GM10248 (cell line): ENCODE data around the gene FRZB.

ENCODE experiments used
- CTCF ChIA-PET: fragments of 300-600 bp; sonication (Branson Sonifier 250); formaldehyde crosslinking; extraction: SDS; loops from one replicate; lab custom pipeline; 2021; ENCODE audit warnings: antibody characterized with exemption; lab: Yijun Ruan, JAX
- POLR2A ChIA-PET: fragments of 350-650 bp; sonication (Branson Sonifier 250); formaldehyde crosslinking; extraction: SDS; loops from one replicate; lab custom pipeline; 2020; ENCODE audit warnings: antibody characterized with exemption; lab: Yijun Ruan, JAX
- DNase-seq: peaks from one replicate; pipeline ENCODE4 v3.0.0; 2012; ENCODE audit errors: extremely low spot score
- CTCF ChIP-seq: IDR thresholded peaks from 2 replicates; pipeline ENCODE4 v1.5.1; 2012; ENCODE audit warnings: mild to moderate bottlenecking, low read depth; ENCODE audit errors: extremely low read depth, missing control alignments, control extremely low read depth

FRZB gene

DNA sequence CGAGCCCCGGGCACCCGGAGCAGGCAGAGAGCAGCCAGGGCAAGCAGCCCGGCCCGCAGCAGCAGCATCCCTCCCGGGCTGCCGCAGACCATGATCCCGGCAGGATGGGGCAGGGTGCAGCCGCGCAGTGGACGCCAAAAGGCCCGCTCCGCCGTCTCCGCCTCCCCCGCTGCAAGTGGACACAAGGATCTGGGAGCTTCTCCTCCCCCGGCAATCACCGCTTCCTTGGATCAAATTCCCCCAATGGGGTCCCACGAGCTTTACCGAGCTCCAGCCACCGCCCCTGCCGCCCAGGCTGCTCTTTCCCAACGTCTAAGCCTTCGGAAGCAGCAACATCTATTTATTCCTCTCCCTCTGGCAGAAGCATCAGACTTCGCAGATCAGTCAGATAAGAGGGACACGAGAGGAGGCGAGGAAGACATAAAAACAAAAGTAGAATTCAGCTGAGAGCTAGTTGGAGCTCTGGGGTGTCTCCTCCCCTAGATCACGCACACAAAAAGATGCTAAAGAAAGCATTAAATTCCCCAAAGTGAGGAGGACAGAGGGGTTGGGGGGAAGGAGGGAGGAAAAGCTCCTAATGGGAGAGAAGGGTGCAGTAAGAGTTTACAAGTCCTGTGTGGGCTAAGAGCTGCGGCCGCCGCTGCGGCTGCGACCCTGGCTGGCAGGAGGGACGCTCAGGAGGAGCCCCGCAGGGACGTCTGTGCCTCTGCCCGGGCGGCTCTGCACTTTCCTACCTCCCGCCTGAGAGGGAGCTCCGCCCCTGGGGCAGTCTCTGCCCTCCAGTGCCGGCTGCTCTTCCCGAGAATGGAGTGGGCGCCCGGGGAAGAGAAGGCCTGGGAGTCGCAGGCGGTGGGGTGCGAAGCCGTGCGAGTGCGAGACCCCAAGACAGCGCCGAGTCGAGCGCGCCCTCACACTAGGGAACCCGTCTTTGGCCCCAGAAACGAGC lies at the start of gene FRZB:
FRZB (minus strand) TSS at position 177 of the 946 bp plus-strand sequence; CDS start at position 92, 85 bp downstream.
- peak; percentile 33 for DNase-seq
- TF ChIP-seq CTCF = no peak
- ChIA-PET CTCF (interaction anchor here (1.0 kb wide), 1 partner anchor 22 kb away, joined by 3 read pairs; no protein-coding TSS in a partner anchor), POLR2A (no interaction called here)

GRCh38 chr2:182915369-182916326 lies 49.2 kb upstream of the FRZB start:
- no peak for DNase-seq
- no peak for TF ChIP-seq CTCF
- POLR2A ChIA-PET = no interaction called here
- CTCF ChIA-PET = interaction anchor here (1.0 to 1.4 kb wide), 3 partner anchors 9 to 24 kb away, joined by 3 read pairs; no protein-coding TSS in a partner anchor

GRCh38 chr2:182914852-182915251 lies 48.4 kb upstream of the FRZB start:
- ChIA-PET CTCF (interaction anchor here (1.0 to 1.4 kb wide), 3 partner anchors 9 to 24 kb away, joined by 3 read pairs; no protein-coding TSS in a partner anchor), POLR2A (no interaction called here)
- no peak for DNase-seq
- no peak for TF ChIP-seq CTCF

- TF ChIP-seq CTCF = no peak
- ChIA-PET CTCF (interaction anchor here (1.0 to 1.9 kb wide), 2 partner anchors 8 to 17 kb away, joined by 3 to 4 read pairs; no protein-coding TSS in a partner anchor), POLR2A (no interaction called here)
- DNase-seq = no peak
Observed at GRCh38 chr2:182913064-182913463, 46.6 kb upstream of the FRZB start.

- no peak for DNase-seq
- ChIA-PET CTCF (interaction anchor here (0.9 to 1.9 kb wide), 4 partner anchors 7 to 22 kb away, joined by 3 to 6 read pairs (median 4); no protein-coding TSS in a partner anchor), POLR2A (no interaction called here)
- no peak for TF ChIP-seq CTCF
Observed at GRCh38 chr2:182912518-182912915, 46.1 kb upstream of the FRZB start.
